HEK293 (cell line): ENCODE results near the gene TEX261.

Experiments
- CTCF ChIA-PET: fragments of 350-600 bp; formaldehyde crosslinking; extraction: SDS; loops from one replicate; lab custom pipeline; 2021; ENCODE audit warnings: antibody characterized with exemption; lab: Yijun Ruan, JAX
- POLR2A ChIA-PET: fragments of 300-600 bp; formaldehyde crosslinking; extraction: SDS; loops from one replicate; lab custom pipeline; 2020; ENCODE audit warnings: antibody characterized with exemption, inconsistent platforms; lab: Yijun Ruan, JAX
- H3K27ac ChIP-seq: fragments of 200-500 bp; sonication (Bioruptor generic); 2 replicates; pipeline ENCODE4 v1.5.1; 2014; ENCODE audit warnings: low read depth, low read length, control low read depth, inconsistent platforms; ENCODE audit errors: extremely low read depth
- H3K36me3 ChIP-seq, 2 experiments: fragments of 200-500 bp in 1 of 2; sonication (Bioruptor generic) in 1 of 2; 1 replicate in 1 of 2; 2 replicates in 1 of 2; pipeline ENCODE4 v1.5.1; 2014 to 2017; ENCODE audit warnings: inconsistent platforms in 2 of 2, low read length in 2 of 2; ENCODE audit not compliant: control insufficient read depth in 2 of 2, insufficient read depth in 1 of 2
- H3K4me1 ChIP-seq: fragments of 200-500 bp; sonication (Bioruptor generic); 2 replicates; pipeline ENCODE4 v1.5.1; 2014; ENCODE audit warnings: mild to moderate bottlenecking, low read length, inconsistent platforms; ENCODE audit not compliant: control insufficient read depth, insufficient read depth
- H3K4me3 ChIP-seq: 2 replicates; pipeline ENCODE4 v1.5.1; 2011; ENCODE audit warnings: low read depth, mild to moderate bottlenecking, control low read depth, low read length, moderate library complexity
- H3K9me3 ChIP-seq: fragments of 200-500 bp; sonication (Bioruptor generic); 2 replicates; pipeline ENCODE4 v1.5.1; 2014; ENCODE audit warnings: low read depth, low read length, inconsistent platforms; ENCODE audit not compliant: control insufficient read depth, insufficient read depth
- INSM2 ChIP-seq: fragments of 450-650 bp; formaldehyde crosslinking; IDR thresholded peaks from 2 replicates; pipeline ENCODE4 v1.5.1; 2016; ENCODE audit warnings: missing biosample characterization, missing genetic modification characterization
- KLF1 ChIP-seq: fragments of 450-650 bp; formaldehyde crosslinking; IDR thresholded peaks from 2 replicates; pipeline ENCODE4 v1.5.1; 2016; ENCODE audit warnings: missing biosample characterization, missing genetic modification characterization
- KLF7 ChIP-seq: fragments of 450-650 bp; formaldehyde crosslinking; IDR thresholded peaks from 2 replicates; pipeline ENCODE4 v1.5.1; 2016; ENCODE audit warnings: missing biosample characterization, missing genetic modification characterization, borderline replicate concordance
- REPIN1 ChIP-seq: fragments of 450-650 bp; formaldehyde crosslinking; IDR thresholded peaks from 2 replicates; pipeline ENCODE4 v1.5.1; 2017; ENCODE audit warnings: missing biosample characterization, missing genetic modification characterization, low read depth
- SP7 ChIP-seq: fragments of 450-650 bp; formaldehyde crosslinking; IDR thresholded peaks from 2 replicates; pipeline ENCODE4 v1.5.1; 2016; ENCODE audit warnings: missing biosample characterization, missing genetic modification characterization
- ZBTB1 ChIP-seq: fragments of 450-650 bp; formaldehyde crosslinking; IDR thresholded peaks from 2 replicates; pipeline ENCODE4 v1.5.1; 2016; ENCODE audit warnings: missing biosample characterization, missing genetic modification characterization
- ZBTB20 ChIP-seq: fragments of 450-650 bp; formaldehyde crosslinking; IDR thresholded peaks from 2 replicates; pipeline ENCODE4 v1.5.1; 2016; ENCODE audit warnings: missing biosample characterization, missing genetic modification characterization
- ZBTB7A ChIP-seq: fragments of 450-650 bp; formaldehyde crosslinking; IDR thresholded peaks from 2 replicates; pipeline ENCODE4 v1.5.1; 2016; ENCODE audit warnings: low read depth, missing biosample characterization, missing genetic modification characterization
- ZFP41 ChIP-seq: fragments of 450-650 bp; formaldehyde crosslinking; IDR thresholded peaks from 2 replicates; pipeline ENCODE4 v1.5.1; 2016; ENCODE audit warnings: missing biosample characterization, missing genetic modification characterization, borderline replicate concordance
- ZNF2 ChIP-seq: fragments of 450-650 bp; formaldehyde crosslinking; IDR thresholded peaks from 2 replicates; pipeline ENCODE4 v1.5.1; 2016; ENCODE audit warnings: missing biosample characterization, missing genetic modification characterization
- ZNF23 ChIP-seq: fragments of 450-650 bp; formaldehyde crosslinking; IDR thresholded peaks from 2 replicates; pipeline ENCODE4 v1.5.1; 2016; ENCODE audit warnings: missing biosample characterization, missing genetic modification characterization, borderline replicate concordance
- ZNF302 ChIP-seq: fragments of 450-650 bp; formaldehyde crosslinking; IDR thresholded peaks from 2 replicates; pipeline ENCODE4 v1.5.1; 2016; ENCODE audit warnings: missing biosample characterization, missing genetic modification characterization, low read depth
- ZNF426 ChIP-seq: fragments of 450-650 bp; formaldehyde crosslinking; IDR thresholded peaks from 2 replicates; pipeline ENCODE4 v1.5.1; 2017; ENCODE audit warnings: missing biosample characterization, missing genetic modification characterization, mild to moderate bottlenecking, inconsistent platforms, moderate library complexity
- ZNF473 ChIP-seq: fragments of 450-650 bp; formaldehyde crosslinking; IDR thresholded peaks from 2 replicates; pipeline ENCODE4 v1.5.1; 2017; ENCODE audit warnings: missing biosample characterization, missing genetic modification characterization
- ZNF558 ChIP-seq: fragments of 450-650 bp; formaldehyde crosslinking; IDR thresholded peaks from 2 replicates; pipeline ENCODE4 v1.5.1; 2016; ENCODE audit warnings: missing biosample characterization, missing genetic modification characterization
- ZNF768 ChIP-seq: fragments of 450-650 bp; formaldehyde crosslinking; IDR thresholded peaks from 2 replicates; pipeline ENCODE4 v1.5.1; 2018; ENCODE audit warnings: missing biosample characterization, mild to moderate bottlenecking, missing genetic modification characterization
- ZNF777 ChIP-seq: fragments of 450-650 bp; formaldehyde crosslinking; IDR thresholded peaks from 2 replicates; pipeline ENCODE4 v1.5.1; 2017; ENCODE audit warnings: missing biosample characterization, missing genetic modification characterization, borderline replicate concordance
- ZSCAN18 ChIP-seq: fragments of 450-650 bp; formaldehyde crosslinking; IDR thresholded peaks from 2 replicates; pipeline ENCODE4 v1.5.1; 2016; ENCODE audit warnings: missing biosample characterization, missing genetic modification characterization
- TF ChIP-seq, protein P1 (sequence below): fragments of 450-650 bp; formaldehyde crosslinking; IDR thresholded peaks from 2 replicates; pipeline ENCODE4 v1.5.1; 2016; ENCODE audit warnings: missing biosample characterization, missing genetic modification characterization
- TF ChIP-seq, protein P2 (sequence below): fragments of 450-650 bp; formaldehyde crosslinking; IDR thresholded peaks from 2 replicates; pipeline ENCODE4 v1.5.1; 2016; ENCODE audit warnings: missing biosample characterization, missing genetic modification characterization
- TF ChIP-seq, protein P3 (sequence below): fragments of 450-650 bp; formaldehyde crosslinking; IDR thresholded peaks from 2 replicates; pipeline ENCODE4 v1.5.1; 2016; ENCODE audit warnings: missing biosample characterization, missing genetic modification characterization

TEX261 gene

GRCh38 chr2:70985283-70985688 lies 9.4 kb downstream of the TEX261 start:
- POLR2A ChIA-PET, result no interaction called here
- Histone ChIP-seq H3K4me3 (no peak overlapping the region), H3K4me1 (no peaks in the 10 kb centered on the region), H3K36me3 (peaks cover 0 to 80% of the 10 kb centered on the region in 2 experiments; a peak in 2 of 3 replicates), H3K27ac (no peak overlapping the region), H3K9me3 (no peaks in the 10 kb centered on the region)
- no peak for TF ChIP-seq KLF7 (tag by site-specific recombination)
- no peak for TF ChIP-seq ZNF23 (tag by site-specific recombination)
- no peak for TF ChIP-seq ZNF558
- TF ChIP-seq KLF1, result no peak
- CTCF ChIA-PET, result interaction anchor here (0.6 to 1.9 kb wide), 3 partner anchors 11 to 484 kb away, joined by 3 to 7 read pairs (median 5); no protein-coding TSS in a partner anchor

GRCh38 chr2:70984576-70985282 lies 9.9 kb downstream of the TEX261 start:
- H3K9me3 ChIP-seq, result no peaks in the 10 kb centered on the region
- H3K27ac ChIP-seq, result no peak overlapping the region
- POLR2A ChIA-PET, result no interaction called here
- TF ChIP-seq ZBTB20 (no peak), ZNF768 (no peak), REPIN1 (tag by site-specific recombination) (no peak), ZNF777 (tag by site-specific recombination) (no peak), INSM2 (no peak), ZBTB1 (tag by site-specific recombination) (no peak), SP7 (tag by site-specific recombination) (no peak), ZSCAN18 (tag by site-specific recombination) (no peak), ZFP41 (tag by site-specific recombination) (no peak), ZNF426 (no peak), ZNF2 (tag by site-specific recombination) (no peak), ZNF473 (tag by site-specific recombination) (no peak), ZNF302 (tag by site-specific recombination) (no peak), ZBTB7A (tag by site-specific recombination) (no peak)
- TF ChIP-seq, protein P1, sequence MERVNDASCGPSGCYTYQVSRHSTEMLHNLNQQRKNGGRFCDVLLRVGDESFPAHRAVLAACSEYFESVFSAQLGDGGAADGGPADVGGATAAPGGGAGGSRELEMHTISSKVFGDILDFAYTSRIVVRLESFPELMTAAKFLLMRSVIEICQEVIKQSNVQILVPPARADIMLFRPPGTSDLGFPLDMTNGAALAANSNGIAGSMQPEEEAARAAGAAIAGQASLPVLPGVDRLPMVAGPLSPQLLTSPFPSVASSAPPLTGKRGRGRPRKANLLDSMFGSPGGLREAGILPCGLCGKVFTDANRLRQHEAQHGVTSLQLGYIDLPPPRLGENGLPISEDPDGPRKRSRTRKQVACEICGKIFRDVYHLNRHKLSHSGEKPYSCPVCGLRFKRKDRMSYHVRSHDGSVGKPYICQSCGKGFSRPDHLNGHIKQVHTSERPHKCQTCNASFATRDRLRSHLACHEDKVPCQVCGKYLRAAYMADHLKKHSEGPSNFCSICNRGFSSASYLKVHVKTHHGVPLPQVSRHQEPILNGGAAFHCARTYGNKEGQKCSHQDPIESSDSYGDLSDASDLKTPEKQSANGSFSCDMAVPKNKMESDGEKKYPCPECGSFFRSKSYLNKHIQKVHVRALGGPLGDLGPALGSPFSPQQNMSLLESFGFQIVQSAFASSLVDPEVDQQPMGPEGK (tag by site-specific recombination), result no peak
- TF ChIP-seq, protein P2, sequence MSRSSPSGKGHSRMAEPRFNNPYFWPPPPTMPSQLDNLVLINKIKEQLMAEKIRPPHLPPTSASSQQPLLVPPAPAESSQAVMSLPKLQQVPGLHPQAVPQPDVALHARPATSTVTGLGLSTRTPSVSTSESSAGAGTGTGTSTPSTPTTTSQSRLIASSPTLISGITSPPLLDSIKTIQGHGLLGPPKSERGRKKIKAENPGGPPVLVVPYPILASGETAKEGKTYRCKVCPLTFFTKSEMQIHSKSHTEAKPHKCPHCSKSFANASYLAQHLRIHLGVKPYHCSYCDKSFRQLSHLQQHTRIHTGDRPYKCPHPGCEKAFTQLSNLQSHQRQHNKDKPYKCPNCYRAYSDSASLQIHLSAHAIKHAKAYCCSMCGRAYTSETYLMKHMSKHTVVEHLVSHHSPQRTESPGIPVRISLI (tag by site-specific recombination), result no peak
- TF ChIP-seq, protein P3, sequence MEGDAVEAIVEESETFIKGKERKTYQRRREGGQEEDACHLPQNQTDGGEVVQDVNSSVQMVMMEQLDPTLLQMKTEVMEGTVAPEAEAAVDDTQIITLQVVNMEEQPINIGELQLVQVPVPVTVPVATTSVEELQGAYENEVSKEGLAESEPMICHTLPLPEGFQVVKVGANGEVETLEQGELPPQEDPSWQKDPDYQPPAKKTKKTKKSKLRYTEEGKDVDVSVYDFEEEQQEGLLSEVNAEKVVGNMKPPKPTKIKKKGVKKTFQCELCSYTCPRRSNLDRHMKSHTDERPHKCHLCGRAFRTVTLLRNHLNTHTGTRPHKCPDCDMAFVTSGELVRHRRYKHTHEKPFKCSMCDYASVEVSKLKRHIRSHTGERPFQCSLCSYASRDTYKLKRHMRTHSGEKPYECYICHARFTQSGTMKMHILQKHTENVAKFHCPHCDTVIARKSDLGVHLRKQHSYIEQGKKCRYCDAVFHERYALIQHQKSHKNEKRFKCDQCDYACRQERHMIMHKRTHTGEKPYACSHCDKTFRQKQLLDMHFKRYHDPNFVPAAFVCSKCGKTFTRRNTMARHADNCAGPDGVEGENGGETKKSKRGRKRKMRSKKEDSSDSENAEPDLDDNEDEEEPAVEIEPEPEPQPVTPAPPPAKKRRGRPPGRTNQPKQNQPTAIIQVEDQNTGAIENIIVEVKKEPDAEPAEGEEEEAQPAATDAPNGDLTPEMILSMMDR, result no peak
- TF ChIP-seq, all 188 proteins: peak for 0
- Histone ChIP-seq H3K4me1 (no peaks in the 10 kb centered on the region), H3K36me3 (peaks cover 0 to 75% of the 10 kb centered on the region in 2 experiments; a peak in 2 of 3 replicates), H3K4me3 (no peak overlapping the region)
- CTCF ChIA-PET, result interaction anchor here (0.6 to 1.9 kb wide), 7 partner anchors 17 to 1797 kb away, joined by 3 to 7 read pairs (median 4); no protein-coding TSS in a partner anchor
